ENCODE results near the gene KIAA0408. TPM values are rescaled to one million over a fixed set of nuclear protein-coding genes. Genes with fewer than 3 reads are reported as not detected.

KIAA0408 gene
- total RNA-seq, 1 experiment from 2014 or later = 0.04 TPM

DNA sequence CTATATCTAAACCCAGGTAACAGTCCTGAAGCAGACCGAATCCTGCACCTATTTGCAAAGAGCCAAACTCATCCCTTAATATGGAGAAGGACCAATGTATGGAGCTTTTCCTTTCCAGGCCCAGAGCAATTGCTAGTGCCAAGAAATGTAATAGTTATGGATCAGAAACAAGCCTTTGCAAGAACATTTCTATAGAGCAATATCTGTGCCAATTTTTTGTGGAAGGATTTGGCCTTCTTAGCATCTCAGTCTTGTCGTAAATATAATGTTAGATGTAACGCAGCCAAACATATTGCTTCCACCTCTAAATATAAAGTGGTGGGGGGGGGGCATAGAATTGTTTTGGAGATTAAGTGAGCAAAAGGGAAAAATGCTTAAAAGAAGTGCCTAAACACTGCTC, 2.7 kb downstream of the KIAA0408 start:
- H3K9me3 ChIP-seq (ENCODE audit: low read length) = no peaks in the 10 kb centered on the region
- no peak for TF ChIP-seq EZH2phosphoT487 (IDR thresholded peaks at IDR 0.05; ENCODE audit: borderline replicate concordance, low read length)
- TF ChIP-seq EZH2 (IDR thresholded peaks at IDR 0.05; ENCODE audit: low read length, unreplicated experiment) = no peak
- TF ChIP-seq, protein P1, sequence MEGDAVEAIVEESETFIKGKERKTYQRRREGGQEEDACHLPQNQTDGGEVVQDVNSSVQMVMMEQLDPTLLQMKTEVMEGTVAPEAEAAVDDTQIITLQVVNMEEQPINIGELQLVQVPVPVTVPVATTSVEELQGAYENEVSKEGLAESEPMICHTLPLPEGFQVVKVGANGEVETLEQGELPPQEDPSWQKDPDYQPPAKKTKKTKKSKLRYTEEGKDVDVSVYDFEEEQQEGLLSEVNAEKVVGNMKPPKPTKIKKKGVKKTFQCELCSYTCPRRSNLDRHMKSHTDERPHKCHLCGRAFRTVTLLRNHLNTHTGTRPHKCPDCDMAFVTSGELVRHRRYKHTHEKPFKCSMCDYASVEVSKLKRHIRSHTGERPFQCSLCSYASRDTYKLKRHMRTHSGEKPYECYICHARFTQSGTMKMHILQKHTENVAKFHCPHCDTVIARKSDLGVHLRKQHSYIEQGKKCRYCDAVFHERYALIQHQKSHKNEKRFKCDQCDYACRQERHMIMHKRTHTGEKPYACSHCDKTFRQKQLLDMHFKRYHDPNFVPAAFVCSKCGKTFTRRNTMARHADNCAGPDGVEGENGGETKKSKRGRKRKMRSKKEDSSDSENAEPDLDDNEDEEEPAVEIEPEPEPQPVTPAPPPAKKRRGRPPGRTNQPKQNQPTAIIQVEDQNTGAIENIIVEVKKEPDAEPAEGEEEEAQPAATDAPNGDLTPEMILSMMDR (conservative IDR thresholded peaks at IDR 0.05; ENCODE audit: low read depth, low read length) = no peak
- CTCF ChIA-PET = no interaction called here
- no peaks in the 10 kb centered on the region for H3K79me2 ChIP-seq (ENCODE audit: low read length)
- H3K4me1 ChIP-seq (ENCODE audit: insufficient read depth, low read length) = peaks cover 20% of the 10 kb centered on the region
- ATAC-seq (no peak), DNase-seq (no peak)
- no peaks in the 10 kb centered on the region for H4K20me1 ChIP-seq (ENCODE audit: low read length)
- POLR2A ChIA-PET (ENCODE audit: unreplicated experiment) = no interaction called here
- no peak overlapping the region for H2AFZ ChIP-seq (ENCODE audit: low read length)
- BruUV-seq (replicated peaks) = no TSS peak
- no peak overlapping the region for H3K4me3 ChIP-seq (ENCODE audit: low read length)
- H3K27ac ChIP-seq (ENCODE audit: low read length) = no peak overlapping the region
- H3K36me3 ChIP-seq (ENCODE audit: low read depth, low read length) = no peaks in the 10 kb centered on the region
- intact Hi-C loops (cut with micrococcal nuclease) = no loop called here
- no peaks in the 10 kb centered on the region for H3F3A ChIP-seq (ENCODE audit: low read length, unreplicated experiment)
- no peak overlapping the region for H3K4me2 ChIP-seq (ENCODE audit: low read length)
- no peaks in the 10 kb centered on the region for H3K27me3 ChIP-seq (ENCODE audit: low read length)
- H3K9me2 ChIP-seq (replicated peaks; ENCODE audit: low read length) = no peaks in the 10 kb centered on the region
- no peak overlapping the region for H3K9ac ChIP-seq (ENCODE audit: low read length)

DNA sequence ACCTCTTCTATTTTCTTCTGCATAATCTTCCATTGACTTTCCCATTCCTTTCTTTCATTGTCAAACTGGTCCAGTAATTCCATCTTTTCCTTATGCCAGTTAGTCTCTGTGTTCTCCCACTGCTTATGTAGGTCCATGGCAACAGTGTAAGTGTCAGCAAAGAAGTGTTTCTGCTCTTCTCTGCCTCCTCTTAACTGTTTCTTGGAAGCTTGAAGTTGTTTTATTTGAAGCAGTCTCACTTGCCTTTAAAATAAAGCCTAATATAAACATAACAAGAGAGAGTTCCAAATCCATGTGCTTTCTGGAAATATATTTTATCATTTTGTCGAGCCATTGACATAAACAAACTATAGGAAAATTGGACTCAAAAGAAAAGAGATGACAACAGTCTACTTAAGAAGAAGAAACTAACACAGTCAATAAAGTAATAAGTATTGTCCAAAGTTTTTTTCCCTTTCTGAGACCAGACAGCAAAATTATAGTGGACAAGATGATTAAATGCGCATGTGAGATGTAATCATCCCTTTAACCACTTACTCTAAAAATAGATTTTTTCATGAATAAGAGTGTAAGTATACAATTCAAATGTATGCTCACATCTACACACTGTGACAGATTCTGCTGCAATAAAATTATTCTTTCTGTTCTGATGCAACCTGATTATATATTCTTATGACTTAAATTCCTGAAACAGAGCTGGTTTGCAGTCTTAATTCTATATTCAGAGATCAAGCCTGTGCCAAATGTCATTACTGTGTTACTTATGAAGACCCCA, 5.2 kb downstream of the KIAA0408 start:
- H2AFZ ChIP-seq (ENCODE audit: low read length) = no peak overlapping the region
- ChIA-PET CTCF (no interaction called here), POLR2A (ENCODE audit: unreplicated experiment) (no interaction called here)
- H3K27me3 ChIP-seq (ENCODE audit: low read length) = 0 out of 2 replicates have a peak, but pooled peaks cover 4% of the 10 kb centered on the region
- intact Hi-C loops (cut with micrococcal nuclease) = no loop called here
- H4K20me1 ChIP-seq (ENCODE audit: low read length) = no peaks in the 10 kb centered on the region
- H3K9me2 ChIP-seq (replicated peaks; ENCODE audit: low read length) = no peaks in the 10 kb centered on the region
- H3F3A ChIP-seq (ENCODE audit: low read length, unreplicated experiment) = no peaks in the 10 kb centered on the region
- no peak overlapping the region for H3K9ac ChIP-seq (ENCODE audit: low read length)
- H3K79me2 ChIP-seq (ENCODE audit: low read length) = no peaks in the 10 kb centered on the region
- ATAC-seq = no peak
- BruUV-seq (replicated peaks) = no TSS peak
- peaks cover 19% of the 10 kb centered on the region for H3K4me1 ChIP-seq (ENCODE audit: insufficient read depth, low read length)
- H3K4me3 ChIP-seq (ENCODE audit: low read length) = no peak overlapping the region
- no peak for DNase-seq
- no peaks in the 10 kb centered on the region for H3K9me3 ChIP-seq (ENCODE audit: low read length)
- no peak overlapping the region for H3K4me2 ChIP-seq (ENCODE audit: low read length)
- TF ChIP-seq, protein P1 (conservative IDR thresholded peaks at IDR 0.05; ENCODE audit: low read depth, low read length) = no peak
- no peak for TF ChIP-seq EZH2phosphoT487 (IDR thresholded peaks at IDR 0.05; ENCODE audit: borderline replicate concordance, low read length)
- TF ChIP-seq EZH2 (IDR thresholded peaks at IDR 0.05; ENCODE audit: low read length, unreplicated experiment) = no peak
- no peak overlapping the region for H3K27ac ChIP-seq (ENCODE audit: low read length)
- H3K36me3 ChIP-seq (ENCODE audit: low read depth, low read length) = no peaks in the 10 kb centered on the region

DNA sequence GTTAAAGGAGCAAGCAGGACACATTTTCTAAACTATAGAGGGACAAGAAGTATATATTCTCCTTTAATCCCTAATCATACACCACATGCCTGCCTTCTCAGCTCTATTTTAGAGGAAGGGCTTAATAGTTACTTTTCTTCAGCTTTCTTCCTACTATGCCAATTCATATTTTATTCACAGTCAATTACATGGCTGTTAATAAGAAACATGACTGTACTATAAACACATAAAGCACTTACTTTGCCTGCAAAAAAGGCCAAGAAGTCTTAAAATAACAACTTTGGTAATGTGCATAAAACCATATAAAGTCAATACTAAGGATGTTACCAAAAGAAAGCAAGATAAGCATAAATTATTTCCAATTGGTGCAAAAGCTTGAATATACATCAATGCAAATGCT, 6.4 kb downstream of the KIAA0408 start:
- POLR2A ChIA-PET (ENCODE audit: unreplicated experiment) = no interaction called here
- no peak overlapping the region for H3K4me2 ChIP-seq (ENCODE audit: low read length)
- TF ChIP-seq, protein P1 (conservative IDR thresholded peaks at IDR 0.05; ENCODE audit: low read depth, low read length) = no peak
- TF ChIP-seq EZH2phosphoT487 (IDR thresholded peaks at IDR 0.05; ENCODE audit: borderline replicate concordance, low read length) (no peak), EZH2 (IDR thresholded peaks at IDR 0.05; ENCODE audit: low read length, unreplicated experiment) (no peak)
- no peaks in the 10 kb centered on the region for H3K79me2 ChIP-seq (ENCODE audit: low read length)
- H3F3A ChIP-seq (ENCODE audit: low read length, unreplicated experiment) = no peaks in the 10 kb centered on the region
- DNase-seq (no peak), ATAC-seq (no peak)
- no TSS peak for BruUV-seq (replicated peaks)
- no peak overlapping the region for H3K27ac ChIP-seq (ENCODE audit: low read length)
- CTCF ChIA-PET = no interaction called here
- no peaks in the 10 kb centered on the region for H3K36me3 ChIP-seq (ENCODE audit: low read depth, low read length)
- intact Hi-C loops (cut with micrococcal nuclease) = no loop called here
- no peaks in the 10 kb centered on the region for H3K9me2 ChIP-seq (replicated peaks; ENCODE audit: low read length)
- no peak overlapping the region for H2AFZ ChIP-seq (ENCODE audit: low read length)
- H3K9me3 ChIP-seq (ENCODE audit: low read length) = no peaks in the 10 kb centered on the region
- no peak overlapping the region for H3K9ac ChIP-seq (ENCODE audit: low read length)
- H4K20me1 ChIP-seq (ENCODE audit: low read length) = no peaks in the 10 kb centered on the region
- H3K27me3 ChIP-seq (ENCODE audit: low read length) = 0 out of 2 replicates have a peak, but pooled peaks cover 4% of the 10 kb centered on the region
- no peak overlapping the region for H3K4me3 ChIP-seq (ENCODE audit: low read length)
- 0 out of 2 replicates have a peak, but pooled peaks cover 7% of the 10 kb centered on the region for H3K4me1 ChIP-seq (ENCODE audit: insufficient read depth, low read length)
